GM12892 (cell line): ENCODE results near the gene L1CAM.

ENCODE experiments used
- POLR2A ChIP-seq: IDR thresholded peaks from 2 replicates; pipeline ENCODE4 v1.6.1; 2011; ENCODE audit warnings: low read depth, low read length, control low read depth
- POLR2AphosphoS5 ChIP-seq: IDR thresholded peaks from 2 replicates; pipeline ENCODE4 v1.6.1; 2011; ENCODE audit warnings: low read depth, low read length, control low read depth

DNA sequence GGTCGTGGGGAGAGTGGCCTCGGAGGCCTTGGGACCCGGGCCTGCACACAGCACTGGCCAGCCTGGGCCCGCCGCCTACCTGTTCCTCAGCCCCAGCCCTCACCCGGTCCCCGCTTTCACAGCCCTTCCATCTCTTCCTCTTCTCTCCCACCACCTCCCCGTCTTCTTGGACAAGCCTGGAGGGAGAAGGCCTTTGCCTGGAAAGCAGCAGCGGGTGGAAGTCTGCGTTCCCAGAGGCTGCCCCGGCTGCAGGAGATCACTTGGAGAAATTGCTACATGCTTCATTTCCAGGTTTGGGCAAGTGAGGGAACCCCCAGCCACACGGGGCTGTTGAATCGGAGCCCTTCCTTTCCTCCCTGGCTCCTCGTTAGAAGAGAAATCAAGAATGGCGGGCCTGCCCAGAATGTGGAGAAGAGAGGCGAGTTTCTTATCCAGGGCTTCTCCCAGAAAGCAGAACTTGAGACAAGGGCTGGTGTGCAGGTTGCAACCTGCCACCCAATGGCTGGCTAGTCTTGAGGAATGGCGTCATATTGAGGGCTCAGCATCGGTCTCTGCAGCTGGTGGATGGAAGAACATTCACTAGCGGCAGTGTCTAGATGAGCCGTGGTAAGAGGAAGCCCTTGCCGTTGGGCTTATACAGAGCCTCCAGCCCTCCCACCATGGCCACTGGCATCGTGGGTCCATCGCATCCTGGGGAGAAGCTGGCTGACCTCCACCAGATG, 54.4 kb downstream of the L1CAM start:
- TF ChIP-seq POLR2A (no peak), POLR2AphosphoS5 (no peak)
